HG02840 (cell line): ENCODE measurements around the gene MRPL52.

Experiments
- ATAC-seq: cut with Tn5 transposase; IDR thresholded peaks from one replicate; pipeline ENCODE4 v1.9.1; 2021; ENCODE audit warnings: mild to moderate bottlenecking, moderate library complexity, moderate number of reproducible peaks; ENCODE audit not compliant: unreplicated experiment, low FRiP score

Gene MRPL52

DNA sequence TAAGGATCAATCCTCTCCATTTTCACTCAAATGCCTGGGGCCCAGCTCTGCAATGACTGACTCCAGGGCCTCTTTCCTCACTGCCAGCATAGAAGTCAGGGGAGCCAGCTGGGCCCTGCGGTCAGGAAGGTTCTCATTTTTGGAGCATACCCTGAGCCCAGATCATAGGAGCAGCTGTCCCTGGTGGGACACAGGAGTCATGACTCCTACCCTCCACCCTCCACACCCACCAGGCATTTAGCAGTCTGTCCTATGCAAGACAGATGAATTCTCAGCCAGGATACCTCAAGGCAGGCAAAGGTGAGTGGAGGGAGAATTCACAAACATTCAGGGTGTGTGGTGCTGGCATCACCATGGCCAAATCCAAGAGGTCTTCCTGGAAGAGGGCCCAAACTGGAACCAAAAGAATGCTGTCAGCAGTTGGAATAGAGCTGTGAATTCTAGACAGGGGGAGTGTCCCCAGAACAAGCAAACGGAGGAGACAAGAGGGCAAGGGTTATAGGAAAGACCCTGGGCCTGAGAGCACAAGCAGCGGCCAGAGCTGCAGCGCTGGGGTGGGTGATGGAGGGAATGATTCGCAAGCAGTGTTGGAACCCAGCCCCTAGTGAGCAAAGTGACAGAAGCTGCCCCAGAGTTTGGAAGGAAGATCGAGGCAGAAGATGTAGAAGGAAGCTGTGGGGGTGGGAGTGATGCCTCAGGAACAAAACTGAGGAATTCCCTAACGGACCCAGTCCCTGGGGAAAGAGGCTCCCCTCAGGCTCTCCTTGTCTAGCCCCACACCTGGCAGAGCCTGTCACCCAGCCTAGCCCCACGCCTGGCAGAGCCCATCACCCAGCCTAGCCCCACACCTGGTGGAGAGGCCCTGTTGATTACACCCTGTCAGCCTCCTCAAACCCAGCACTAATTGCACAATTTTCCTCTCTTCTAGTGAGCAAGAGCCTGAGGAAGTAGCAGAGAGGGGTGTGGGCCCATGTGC, 48.9 kb downstream of the MRPL52 start:
- no peak for ATAC-seq

DNA sequence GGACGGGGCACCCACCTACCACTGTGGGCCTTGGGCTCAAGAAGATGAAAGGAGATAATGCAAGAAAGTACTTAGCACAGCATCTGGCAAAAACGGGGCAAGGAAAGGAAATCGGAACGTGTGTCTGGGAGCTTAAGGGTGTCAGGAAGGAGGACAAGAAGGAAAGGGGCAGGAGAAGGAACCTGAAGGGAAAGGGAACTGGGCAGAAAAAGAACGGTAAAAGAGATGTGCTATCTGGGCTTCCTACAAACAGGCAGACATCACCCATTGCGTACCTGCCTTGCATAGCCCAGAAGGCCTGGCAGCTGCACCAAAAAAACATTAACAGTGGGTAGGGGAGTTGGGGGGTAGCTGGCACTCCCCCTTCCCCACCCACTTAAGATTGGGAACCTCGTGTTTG, 52.4 kb downstream of the MRPL52 start:
- no peak for ATAC-seq

DNA sequence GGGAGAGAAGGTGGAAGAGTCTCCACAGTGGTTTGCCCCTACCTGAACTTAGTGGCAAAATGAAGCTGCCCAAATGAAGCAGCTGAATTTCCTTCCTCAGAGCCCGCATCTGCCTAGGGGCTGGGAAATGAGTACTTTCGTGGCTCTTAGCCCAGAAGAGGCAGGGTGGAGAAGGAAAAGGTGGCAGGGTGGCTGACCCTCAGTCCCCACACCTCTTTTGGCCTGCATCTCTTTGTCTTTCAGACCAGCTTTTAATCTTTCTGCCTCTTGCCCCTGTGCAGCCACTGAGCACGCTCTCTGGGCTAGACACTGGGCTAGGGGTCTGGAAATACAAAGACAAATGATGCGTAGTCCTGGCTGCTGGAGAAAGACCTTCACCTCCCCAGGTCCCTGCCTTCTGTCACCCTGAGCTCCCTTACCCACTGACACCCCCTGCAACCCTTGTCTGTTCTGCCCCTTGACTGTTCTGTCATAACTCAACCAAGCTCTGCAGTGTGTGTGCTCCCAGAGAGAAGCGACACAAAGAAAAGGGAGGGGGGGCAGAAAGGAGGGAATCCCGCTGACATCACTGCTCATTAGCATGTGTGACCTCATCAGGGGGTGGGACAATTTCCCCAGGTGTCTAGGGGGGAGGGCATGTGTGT, 53.0 kb downstream of the MRPL52 start:
- ATAC-seq = no peak

DNA sequence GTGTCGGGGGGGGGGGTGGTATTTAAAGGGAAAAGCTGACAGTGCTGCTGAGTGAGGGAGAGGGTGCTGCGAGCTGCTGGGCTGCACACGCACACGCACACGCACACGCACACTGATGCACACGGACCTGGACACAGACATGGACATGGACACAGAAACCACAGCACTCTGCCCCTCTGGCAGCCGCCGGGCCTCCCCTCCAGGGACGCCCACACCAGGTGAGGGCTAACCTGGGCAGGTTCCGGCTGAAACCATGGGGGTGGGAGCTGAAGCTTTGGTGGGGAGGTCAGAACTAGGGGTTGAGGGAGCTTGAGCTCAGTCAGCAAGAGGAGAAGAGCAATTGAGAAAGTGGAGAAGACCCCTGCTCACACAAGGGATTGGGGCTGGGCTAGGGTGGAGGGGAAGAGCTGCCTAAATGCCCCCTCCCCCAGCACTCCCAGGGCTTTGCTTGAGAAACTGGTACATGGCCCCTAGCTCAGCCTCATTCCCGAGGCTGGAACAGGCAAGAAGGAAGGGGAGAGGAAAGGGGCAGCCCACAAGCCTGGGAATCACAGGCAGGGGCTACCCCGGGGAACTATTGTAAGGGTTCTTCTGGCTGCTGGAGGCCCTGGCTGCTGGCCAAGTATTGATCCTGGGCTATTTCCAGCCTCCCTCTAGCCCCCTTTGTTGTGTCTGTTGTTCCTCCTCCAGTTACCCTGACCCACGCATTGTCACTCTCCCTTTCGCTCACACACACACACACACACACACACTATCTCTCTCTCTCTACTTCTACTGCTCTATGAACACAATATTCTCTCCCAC, 53.7 kb downstream of the MRPL52 start, which contains the start of gene REM2:
Gene REM2, plus strand, starts transcription at position 50 of the 804 bp plus-strand sequence. Its CDS starts 66 bp downstream, at position 116.
- ATAC-seq = no peak

DNA sequence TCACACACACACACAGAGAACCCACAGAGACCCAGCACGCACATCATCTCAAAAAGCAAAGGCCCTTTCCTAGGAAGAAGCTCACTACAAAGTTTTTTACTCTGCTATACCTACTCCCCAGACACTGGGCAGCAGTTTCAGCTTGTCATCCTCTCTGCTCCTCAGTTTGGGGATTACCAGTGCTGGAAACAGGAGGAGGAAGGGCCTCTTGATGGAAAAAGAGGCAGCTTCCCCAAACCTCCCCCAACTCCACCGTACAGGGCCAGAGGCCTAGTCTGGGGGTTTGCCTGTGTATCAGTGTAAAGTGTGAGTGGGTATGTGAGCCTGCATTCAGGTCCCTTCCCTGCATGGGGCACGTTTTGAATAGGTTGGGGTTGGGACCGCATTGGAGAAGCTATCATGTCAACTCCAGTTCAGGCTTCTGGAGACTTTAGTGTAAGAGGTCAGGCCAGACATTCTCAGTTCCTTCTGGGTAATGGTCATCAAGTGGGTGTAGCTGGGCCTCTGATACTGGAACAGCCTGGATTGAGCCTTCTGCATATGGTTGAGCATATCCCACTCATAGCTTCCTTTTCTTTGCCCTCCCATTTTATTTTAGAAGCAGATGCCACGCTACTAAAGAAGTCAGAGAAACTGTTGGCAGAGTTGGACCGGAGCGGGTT, 54.5 kb downstream of the MRPL52 start:
- ATAC-seq = no peak
